Vagina (tissue), 2 donors: Measurements from ENCODE around the gene SS18L1. TPM values are rescaled to one million over a fixed set of nuclear protein-coding genes. Genes with fewer than 3 reads are reported as not detected.

Source experiments
- DNase-seq, 2 donors: peaks; one replicate each; pipeline ENCODE4 v3.0.0-alpha.2; 2017; ENCODE audit errors: extremely low spot score in 2 of 2
- H3K27ac ChIP-seq: fragments of 200-600 bp; sonication (generic); one replicate; pipeline ENCODE4 v1.5.1; 2019
- H3K27me3 ChIP-seq: fragments of 200-600 bp; sonication (generic); one replicate; pipeline ENCODE4 v1.5.1; 2019
- H3K36me3 ChIP-seq, 2 donors: fragments of 200-600 bp; sonication (generic); one replicate each; pipeline ENCODE4 v1.5.1; 2017 to 2019
- H3K4me1 ChIP-seq: fragments of 200-600 bp; sonication (generic); one replicate; pipeline ENCODE4 v1.5.1; 2019
- H3K4me3 ChIP-seq, 2 donors: fragments of 200-600 bp; sonication (generic); 1 replicate in 1 of 2; 2 replicates in 1 of 2; pipeline ENCODE4 v1.5.1; 2016 to 2019
- H3K9me3 ChIP-seq: fragments of 200-600 bp; sonication (generic); one replicate; pipeline ENCODE4 v1.5.1; 2019
- CTCF ChIP-seq, 3 experiments: fragments of 450-650 bp in 2 of 3; fragments of 200-600 bp in 1 of 3; sonication (generic) in 1 of 3; IDR thresholded peaks; one replicate each; pipeline ENCODE4 v1.5.1; 2017 to 2019; ENCODE audit warnings: antibody characterized with exemption in 3 of 3, mild to moderate bottlenecking in 2 of 3, moderate library complexity in 2 of 3
- POLR2A ChIP-seq, 2 donors: fragments of 450-650 bp; IDR thresholded peaks; one replicate each; pipeline ENCODE4 v1.6.1; 2017; ENCODE audit warnings: antibody characterized with exemption in 2 of 2, mild to moderate bottlenecking in 2 of 2, moderate library complexity in 2 of 2
- POLR2AphosphoS5 ChIP-seq, 2 donors: sonication (generic); formaldehyde crosslinking; IDR thresholded peaks; one replicate each; pipeline ENCODE4 v1.9.0; 2017; ENCODE audit warnings: antibody characterized with exemption in 2 of 2, mild to moderate bottlenecking in 2 of 2, low read depth in 1 of 2; ENCODE audit not compliant: insufficient read depth in 1 of 2
- intact Hi-C: fragments of 100-400 bp; cut with DNase I; formaldehyde crosslinking; loops from one replicate; pipeline ENCODE4 v1.15.1; 2023
- total RNA-seq: library from RNA; depleted of rRNA; stranded (reverse); fragments of >200 nt; gene quantifications from one replicate; pipeline ENCODE4 v1.2.3, GENCODE V29; 2016

Gene SS18L1
- total RNA-seq, 1 donor from 2014 or later = 25.3 TPM

DNA sequence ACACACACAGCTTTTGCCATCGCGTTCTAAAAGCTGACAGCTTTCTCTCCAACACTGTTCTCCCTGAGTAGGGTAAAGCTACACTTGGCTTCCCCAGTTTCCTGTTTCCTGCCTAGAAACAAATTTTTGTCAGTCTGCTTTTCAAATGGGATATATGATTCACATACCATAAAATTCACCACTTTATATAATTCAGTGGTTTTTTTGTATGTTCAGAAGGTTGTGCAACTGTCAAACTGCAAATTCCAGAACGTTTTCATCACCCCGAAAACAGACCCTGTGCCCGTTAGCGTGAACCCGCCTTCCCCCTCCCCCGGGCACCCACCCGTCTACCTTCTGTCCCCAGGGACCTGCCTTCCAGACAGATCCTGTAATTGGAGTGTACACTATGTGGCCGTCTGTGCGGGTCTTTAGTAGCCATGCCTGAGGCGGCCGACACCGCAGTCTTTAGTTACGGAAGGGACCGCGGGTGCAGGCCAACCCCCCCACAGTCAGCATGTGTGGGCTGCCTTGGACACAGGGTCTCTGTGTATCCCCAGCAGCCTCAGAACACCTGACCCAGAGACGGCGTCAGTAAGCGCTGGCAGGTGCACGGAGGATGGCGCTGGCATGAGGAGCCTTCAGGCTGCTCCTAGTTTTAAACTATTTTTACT lies 59.9 kb downstream of the SS18L1 start:
- no peak overlapping the region for H3K27ac ChIP-seq
- H3K4me3 ChIP-seq = no peak overlapping the region
- no peaks in the 10 kb centered on the region for H3K4me1 ChIP-seq
- no peak for DNase-seq
- intact Hi-C loops = no loop called here
- no peaks in the 10 kb centered on the region for H3K9me3 ChIP-seq
- peaks cover 0 to 41% of the 10 kb centered on the region in 2 donors for H3K36me3 ChIP-seq
- no peak for TF ChIP-seq CTCF (IDR thresholded peaks at IDR 0.05)
- TF ChIP-seq POLR2AphosphoS5 (IDR thresholded peaks at IDR 0.05; ENCODE audit: insufficient read depth in 1 of 2, low read depth in 1 of 2) = no peak
- no peak for TF ChIP-seq POLR2A (IDR thresholded peaks at IDR 0.05)
- no peaks in the 10 kb centered on the region for H3K27me3 ChIP-seq

- no peaks in the 10 kb centered on the region for H3K4me1 ChIP-seq
- no peak for DNase-seq
- TF ChIP-seq POLR2AphosphoS5 (IDR thresholded peaks at IDR 0.05; ENCODE audit: insufficient read depth in 1 of 2, low read depth in 1 of 2) (no peak), POLR2A (IDR thresholded peaks at IDR 0.05) (no peak)
- H3K4me3 ChIP-seq = no peak overlapping the region
- H3K27me3 ChIP-seq = no peaks in the 10 kb centered on the region
- no peaks in the 10 kb centered on the region for H3K9me3 ChIP-seq
- peaks cover 0 to 21% of the 10 kb centered on the region in 2 donors for H3K36me3 ChIP-seq
- intact Hi-C loops = no loop called here
- no peak overlapping the region for H3K27ac ChIP-seq
Observed at GRCh38 chr20:62205618-62206387, 62.2 kb downstream of the SS18L1 start.

GRCh38 chr20:62206388-62206775 lies 62.8 kb downstream of the SS18L1 start:
- intact Hi-C loops = no loop called here
- TF ChIP-seq POLR2AphosphoS5 (IDR thresholded peaks at IDR 0.05; ENCODE audit: insufficient read depth in 1 of 2, low read depth in 1 of 2) (no peak), CTCF (IDR thresholded peaks at IDR 0.05) (no peak), POLR2A (IDR thresholded peaks at IDR 0.05) (no peak)
- Histone ChIP-seq H3K4me3 (no peak overlapping the region), H3K36me3 (peaks cover 0 to 15% of the 10 kb centered on the region in 2 donors), H3K4me1 (no peaks in the 10 kb centered on the region), H3K27me3 (no peaks in the 10 kb centered on the region), H3K9me3 (no peaks in the 10 kb centered on the region), H3K27ac (no peak overlapping the region)
- no peak for DNase-seq

DNA sequence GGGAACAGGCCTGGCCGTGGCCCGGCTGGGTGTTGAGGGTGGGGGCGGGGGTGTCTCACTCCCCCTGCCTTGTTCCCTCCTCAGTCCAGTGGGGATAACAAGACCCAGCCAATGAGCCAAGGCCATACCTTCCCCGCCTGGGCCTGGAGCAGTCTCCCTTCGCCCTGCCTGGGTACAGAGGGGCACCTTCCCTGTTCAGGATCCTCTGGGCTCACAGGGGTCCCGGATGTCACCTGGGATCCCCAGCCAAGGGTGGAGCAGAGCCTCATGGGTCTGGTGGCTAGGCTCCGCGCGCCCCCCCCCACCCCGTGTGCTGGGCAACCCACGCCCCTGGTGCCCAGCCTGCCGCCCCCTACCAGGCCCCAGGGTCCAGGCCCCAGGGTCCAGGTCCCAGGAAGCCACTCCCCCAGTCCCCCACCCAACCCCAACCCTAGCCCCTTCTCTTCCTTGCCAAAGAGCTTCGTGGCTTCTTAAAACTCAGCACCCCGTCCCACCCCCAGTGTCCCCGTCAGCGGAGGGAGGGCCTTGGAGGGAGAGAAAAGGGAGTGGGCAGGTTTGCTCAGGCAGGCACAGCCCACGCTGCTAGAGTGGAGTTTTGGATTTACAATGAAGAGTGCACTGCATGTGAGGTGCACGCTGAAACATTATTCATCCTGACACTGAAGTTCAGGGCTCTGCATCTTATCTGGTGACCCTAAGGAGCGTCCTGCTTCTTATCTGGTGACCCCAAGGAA lies 64.7 kb downstream of the SS18L1 start:
- no peak overlapping the region for H3K27ac ChIP-seq
- no peaks in the 10 kb centered on the region for H3K27me3 ChIP-seq
- H3K4me1 ChIP-seq = no peaks in the 10 kb centered on the region
- no peak overlapping the region for H3K4me3 ChIP-seq
- no peak for DNase-seq
- H3K9me3 ChIP-seq = no peaks in the 10 kb centered on the region
- no peak for TF ChIP-seq CTCF (IDR thresholded peaks at IDR 0.05)
- no peak for TF ChIP-seq POLR2AphosphoS5 (IDR thresholded peaks at IDR 0.05; ENCODE audit: insufficient read depth in 1 of 2, low read depth in 1 of 2)
- TF ChIP-seq POLR2A (IDR thresholded peaks at IDR 0.05) = no peak
- peaks cover 0 to 1% of the 10 kb centered on the region in 2 donors for H3K36me3 ChIP-seq
- intact Hi-C loops = no loop called here
